Mesendoderm (in vitro differentiated cells): Measurements from ENCODE around the gene PRR30.

ENCODE experiments used
- DNase-seq: peaks from one replicate; pipeline ENCODE4 v3.0.0; 2013
- H2AK5ac ChIP-seq: 2 replicates; pipeline ENCODE4 v1.6.1; 2013; ENCODE audit warnings: low read length, inconsistent platforms
- H2BK120ac ChIP-seq: 2 replicates; pipeline ENCODE4 v1.6.1; 2013; ENCODE audit warnings: low read depth, mild to moderate bottlenecking, low read length, moderate library complexity, mixed read lengths
- H2BK15ac ChIP-seq: replicated peaks from 2 replicates; pipeline ENCODE4 v1.6.1; 2013; ENCODE audit warnings: low read depth, mild to moderate bottlenecking, moderate library complexity
- H2BK5ac ChIP-seq: 2 replicates; pipeline ENCODE4 v1.6.1; 2013; ENCODE audit warnings: low read length, inconsistent platforms
- H3K18ac ChIP-seq: 2 replicates; pipeline ENCODE4 v1.6.1; 2013; ENCODE audit warnings: mild to moderate bottlenecking, low read length, mixed read lengths
- H3K23ac ChIP-seq: one replicate; pipeline ENCODE4 v1.6.1; 2013; ENCODE audit warnings: low read length
- H3K27ac ChIP-seq: 2 replicates; pipeline ENCODE4 v1.5.1; 2013; ENCODE audit warnings: low read depth, mild to moderate bottlenecking, inconsistent platforms, low read length, moderate library complexity
- H3K27me3 ChIP-seq: 2 replicates; pipeline ENCODE4 v1.6.1; 2013; ENCODE audit warnings: low read length, control low read depth, mild to moderate bottlenecking, inconsistent platforms; ENCODE audit not compliant: insufficient read depth, poor library complexity
- H3K36me3 ChIP-seq: 2 replicates; pipeline ENCODE4 v1.6.1; 2013; ENCODE audit warnings: low read length, inconsistent platforms; ENCODE audit not compliant: control insufficient read depth, insufficient read depth
- H3K4ac ChIP-seq: one replicate; pipeline ENCODE4 v1.6.1; 2013; ENCODE audit warnings: low read depth, mild to moderate bottlenecking, low read length, moderate library complexity
- H3K4me1 ChIP-seq: 2 replicates; pipeline ENCODE4 v1.6.1; 2013; ENCODE audit warnings: low read depth, low read length, inconsistent platforms; ENCODE audit not compliant: control insufficient read depth
- H3K4me2 ChIP-seq: 2 replicates; pipeline ENCODE4 v1.6.1; 2013; ENCODE audit warnings: low read length
- H3K4me3 ChIP-seq: 2 replicates; pipeline ENCODE4 v1.5.1; 2013; ENCODE audit warnings: mild to moderate bottlenecking, low read length
- H3K56ac ChIP-seq: one replicate; pipeline ENCODE4 v1.6.1; 2013; ENCODE audit warnings: low read length
- H3K79me1 ChIP-seq: 2 replicates; pipeline ENCODE4 v1.6.1; 2013; ENCODE audit warnings: low read length, inconsistent platforms
- H3K79me2 ChIP-seq: 2 replicates; pipeline ENCODE4 v1.6.1; 2013; ENCODE audit warnings: mild to moderate bottlenecking, low read length; ENCODE audit not compliant: control insufficient read depth, insufficient read depth
- H3K9ac ChIP-seq: 2 replicates; pipeline ENCODE4 v1.6.1; 2013; ENCODE audit warnings: low read length, inconsistent platforms
- H4K5ac ChIP-seq: one replicate; pipeline ENCODE4 v1.6.1; 2013; ENCODE audit warnings: low read length
- H4K8ac ChIP-seq: one replicate; pipeline ENCODE4 v1.6.1; 2013; ENCODE audit warnings: low read depth, mild to moderate bottlenecking, control low read depth, low read length, moderate library complexity
- WGBS: extraction: QIAGEN DNeasy Blood & Tissue Kit; methylation state at CpG from one replicate; pipeline ENCODE4 v1.1.7; 2013; ENCODE audit warnings: low lambda C conversion rate, missing lambda C conversion rate; ENCODE audit not compliant: insufficient coverage; ENCODE audit errors: extremely low coverage; 5-methylcytosine and 5-hydroxymethylcytosine counted together

The PRR30 gene

DNA sequence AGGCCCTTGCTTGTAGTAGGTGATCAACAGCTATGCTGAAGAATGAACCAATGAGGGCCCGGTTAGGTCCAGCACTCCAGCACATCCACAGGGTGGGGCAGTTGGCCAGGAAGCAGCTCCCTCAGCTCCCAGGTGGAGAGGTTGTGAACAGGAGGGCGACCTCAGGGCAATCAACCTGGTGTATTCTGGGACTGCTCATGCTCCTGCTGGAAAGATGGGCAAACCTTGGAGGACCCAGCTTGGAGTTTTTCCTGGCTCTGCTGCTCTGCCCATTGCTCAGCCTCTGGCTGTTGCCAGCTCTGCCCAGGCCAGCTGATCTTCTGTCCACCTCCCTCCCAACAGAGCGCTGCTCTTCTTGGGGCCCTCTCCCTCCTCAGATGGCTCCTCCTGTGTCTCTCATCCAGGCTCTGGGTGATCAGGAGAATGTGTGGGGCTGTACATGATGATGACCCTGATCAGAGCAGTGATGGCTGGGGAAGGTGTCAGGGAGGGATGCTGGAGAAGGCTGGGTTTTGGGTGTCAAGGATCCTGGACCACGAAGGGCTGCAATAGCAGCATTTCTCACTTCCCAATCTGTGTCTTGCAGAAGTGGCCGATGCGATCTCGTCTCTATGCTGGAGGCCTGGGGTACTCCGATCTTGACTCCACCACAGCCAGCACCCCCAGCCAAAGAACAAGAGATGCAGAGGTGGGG lies 13.0 kb upstream of the PRR30 start:
- no peaks in the 10 kb centered on the region for H3K79me2 ChIP-seq
- DNase-seq: peak; percentile 57
- H3K36me3 ChIP-seq: no peaks in the 10 kb centered on the region
- no peaks in the 10 kb centered on the region for H3K4me1 ChIP-seq
- H3K56ac ChIP-seq: no peak overlapping the region
- no peak overlapping the region for H3K4me3 ChIP-seq
- H3K23ac ChIP-seq: no peak overlapping the region
- H2BK15ac ChIP-seq: no peak overlapping the region
- WGBS: no CpG with 5 or more reads among the region's 8 CpGs
- H2BK5ac ChIP-seq: no peak overlapping the region
- no peak overlapping the region for H3K18ac ChIP-seq
- H3K4ac ChIP-seq: no peak overlapping the region
- H3K9ac ChIP-seq: no peak overlapping the region
- no peak overlapping the region for H4K8ac ChIP-seq
- H3K27me3 ChIP-seq: no peaks in the 10 kb centered on the region
- no peaks in the 10 kb centered on the region for H3K79me1 ChIP-seq
- H2AK5ac ChIP-seq: no peak overlapping the region
- H2BK120ac ChIP-seq: no peak overlapping the region
- no peak overlapping the region for H3K27ac ChIP-seq
- H3K4me2 ChIP-seq: no peak overlapping the region
- no peak overlapping the region for H4K5ac ChIP-seq

DNA sequence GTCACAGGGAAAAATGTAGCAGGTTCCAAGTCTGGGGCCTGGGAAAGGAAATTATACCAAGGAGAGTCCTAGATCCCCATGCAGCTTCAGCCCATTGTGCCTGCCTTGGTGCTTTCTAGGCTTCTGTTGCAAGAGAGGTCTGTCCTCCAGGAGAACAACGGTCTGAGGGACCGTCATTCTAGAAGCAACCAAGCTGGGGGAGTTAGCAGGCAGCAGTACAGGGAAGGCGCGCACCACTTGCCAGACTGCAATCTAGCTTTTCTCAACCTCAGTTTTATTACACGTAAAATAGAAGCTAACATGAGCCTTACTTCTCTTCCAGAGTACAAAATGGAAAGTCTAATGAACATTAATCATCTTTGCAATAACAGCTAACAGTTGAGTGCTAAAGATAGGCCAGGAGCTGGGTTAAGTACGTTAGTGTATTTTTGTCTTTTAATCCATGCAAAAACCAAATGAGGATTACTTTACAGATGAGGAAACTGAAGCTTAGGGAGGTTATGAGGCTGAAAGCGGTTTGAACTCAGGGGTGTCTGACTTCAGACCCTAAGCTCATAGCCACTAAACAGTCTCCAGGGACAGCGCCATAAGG lies 11.5 kb upstream of the PRR30 start:
- H3K56ac ChIP-seq: no peak overlapping the region
- no peaks in the 10 kb centered on the region for H3K27me3 ChIP-seq
- no peaks in the 10 kb centered on the region for H3K79me1 ChIP-seq
- no peak overlapping the region for H4K8ac ChIP-seq
- no peak overlapping the region for H3K23ac ChIP-seq
- no peak overlapping the region for H2BK15ac ChIP-seq
- no peak for DNase-seq
- no peak overlapping the region for H3K4ac ChIP-seq
- no peak overlapping the region for H4K5ac ChIP-seq
- no peak overlapping the region for H3K4me2 ChIP-seq
- no peak overlapping the region for H3K18ac ChIP-seq
- H3K9ac ChIP-seq: no peak overlapping the region
- no peaks in the 10 kb centered on the region for H3K36me3 ChIP-seq
- H2BK120ac ChIP-seq: no peak overlapping the region
- H3K27ac ChIP-seq: no peak overlapping the region
- H2AK5ac ChIP-seq: no peak overlapping the region
- WGBS: no CpG with 5 or more reads among the region's 8 CpGs
- no peak overlapping the region for H2BK5ac ChIP-seq
- no peaks in the 10 kb centered on the region for H3K4me1 ChIP-seq
- no peaks in the 10 kb centered on the region for H3K79me2 ChIP-seq
- no peak overlapping the region for H3K4me3 ChIP-seq

DNA sequence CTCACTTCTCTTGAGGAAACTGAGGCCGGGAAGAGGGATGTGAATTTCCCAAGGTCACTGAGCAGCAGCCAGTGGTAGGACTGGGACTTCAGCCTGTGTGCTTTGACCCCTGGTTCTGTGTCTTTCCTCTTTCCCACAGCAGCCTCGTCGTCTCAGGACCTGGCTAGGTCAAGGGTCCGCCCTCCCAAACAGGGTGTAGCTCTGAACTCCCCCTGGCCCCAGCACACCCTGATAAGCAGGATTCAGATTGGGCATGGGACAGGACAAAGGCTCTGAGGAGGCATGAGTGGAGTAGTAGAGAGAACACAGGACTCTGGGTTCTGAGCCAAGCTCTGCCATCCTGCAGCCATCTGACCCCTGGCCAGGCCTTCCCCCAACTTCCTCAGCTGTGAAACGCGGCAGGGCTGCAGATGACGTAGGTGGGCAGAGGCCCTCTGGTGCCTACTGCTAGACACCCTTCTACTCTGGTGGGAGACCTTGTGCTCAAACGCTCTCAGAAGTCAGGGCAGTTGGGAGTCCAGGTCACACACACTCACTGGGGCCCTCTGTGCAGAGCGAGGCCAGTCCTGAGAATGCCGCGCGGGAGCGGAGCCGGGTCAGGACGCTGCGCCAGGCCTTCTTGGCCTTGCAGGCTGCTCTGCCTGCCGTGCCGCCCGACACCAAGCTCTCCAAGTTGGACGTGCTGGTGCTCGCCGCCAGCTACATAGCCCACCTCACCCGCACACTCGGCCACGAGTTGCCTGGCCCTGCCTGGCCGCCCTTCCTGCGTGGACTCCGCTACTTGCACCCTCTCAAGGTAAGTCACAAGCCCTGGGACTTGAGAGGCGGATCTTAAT lies 10.6 kb upstream of the PRR30 start:
- Histone ChIP-seq H3K27me3 (no peaks in the 10 kb centered on the region), H2BK120ac (no peak overlapping the region), H2BK5ac (no peak overlapping the region), H3K4me1 (no peaks in the 10 kb centered on the region), H3K9ac (no peak overlapping the region), H3K18ac (no peak overlapping the region), H3K56ac (no peak overlapping the region), H3K36me3 (no peaks in the 10 kb centered on the region), H3K23ac (no peak overlapping the region), H4K5ac (no peak overlapping the region), H3K27ac (no peak overlapping the region), H2BK15ac (no peak overlapping the region), H2AK5ac (no peak overlapping the region), H3K4ac (no peak overlapping the region), H4K8ac (no peak overlapping the region), H3K79me1 (no peaks in the 10 kb centered on the region), H3K4me3 (no peak overlapping the region), H3K79me2 (no peaks in the 10 kb centered on the region), H3K4me2 (no peak overlapping the region)
- no peak for DNase-seq
- WGBS: no CpG with 5 or more reads among the region's 29 CpGs

DNA sequence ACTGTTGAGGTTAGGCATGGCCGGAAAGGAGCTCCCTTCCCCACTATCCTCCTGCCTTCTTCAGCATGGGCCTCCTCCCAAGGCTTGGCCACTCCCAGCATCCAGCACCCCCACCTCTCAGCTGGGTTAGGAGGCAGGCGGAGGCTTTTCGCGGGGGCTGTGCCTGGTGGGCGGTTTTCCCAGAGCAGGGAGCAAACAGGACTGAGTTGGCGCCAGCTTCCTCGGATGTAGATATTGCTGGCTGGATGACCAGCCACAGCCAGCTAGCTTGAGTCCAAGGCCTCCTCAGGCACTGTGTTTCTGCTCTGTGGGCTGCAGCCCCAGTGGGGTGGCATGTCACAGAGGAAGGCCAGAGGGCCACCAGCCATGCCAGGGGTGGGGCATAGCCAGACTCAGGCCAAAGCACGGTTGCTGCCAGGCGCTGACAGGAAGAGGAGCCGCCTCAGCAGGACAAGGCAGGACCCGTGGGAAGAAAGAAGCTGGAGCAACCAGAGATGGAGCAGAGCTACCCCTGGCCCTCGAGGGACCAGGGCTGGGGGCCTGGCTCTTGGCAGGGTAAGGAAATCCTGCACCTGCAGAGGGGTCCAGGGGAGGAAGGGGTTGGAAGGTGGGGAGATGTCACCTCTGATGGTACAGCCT lies 9.7 kb upstream of the PRR30 start, which contains the start of gene TCF23:
Gene TCF23 (plus strand): TSS at position 204 of the 639 bp plus-strand sequence. CDS start 130 bp downstream, at position 334.
- Histone ChIP-seq H2BK15ac (no peak within 1 kb of the TSS), H4K8ac (no peak within 1 kb of the TSS), H3K23ac (no peak within 1 kb of the TSS), H3K4me3 (no peak within 1 kb of the TSS), H2BK5ac (no peak within 1 kb of the TSS), H3K79me1 (no peaks in the 10 kb centered on the region), H3K27ac (no peak within 1 kb of the TSS), H2BK120ac (no peak within 1 kb of the TSS), H3K9ac (no peak within 1 kb of the TSS), H3K4me1 (no peaks in the 10 kb centered on the region), H3K18ac (no peak within 1 kb of the TSS), H3K56ac (no peak within 1 kb of the TSS), H3K27me3 (no peaks in the 10 kb centered on the region), H3K4me2 (no peak within 1 kb of the TSS), H3K79me2 (no peaks in the 10 kb centered on the region), H4K5ac (no peak within 1 kb of the TSS), H3K36me3 (no peaks in the 10 kb centered on the region), H3K4ac (no peak within 1 kb of the TSS), H2AK5ac (no peak within 1 kb of the TSS)
- WGBS: no CpG with 5 or more reads among the region's 12 CpGs
- no peak for DNase-seq

DNA sequence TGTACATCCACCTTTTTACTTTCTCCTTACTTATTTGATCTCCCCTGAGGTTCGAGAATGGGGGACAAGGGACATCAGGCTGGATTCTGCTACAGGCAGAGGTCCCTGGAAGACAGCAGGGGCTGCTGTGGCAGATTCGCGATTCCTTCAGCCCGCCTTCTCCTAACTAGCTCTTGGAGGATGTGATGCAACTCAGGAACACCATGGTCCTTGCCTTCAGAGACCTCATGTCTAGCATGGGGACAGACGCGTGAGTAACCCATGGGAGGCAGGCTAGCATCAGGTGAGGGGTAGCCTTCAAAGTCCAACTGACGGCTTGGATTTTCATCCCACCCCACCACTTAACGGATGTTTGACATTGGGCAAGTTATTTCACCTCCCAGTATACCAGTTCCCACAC lies 8.7 kb upstream of the PRR30 start:
- Histone ChIP-seq H3K18ac (no peak overlapping the region), H2AK5ac (no peak overlapping the region), H3K36me3 (no peaks in the 10 kb centered on the region), H3K9ac (no peak overlapping the region), H3K4me2 (no peak overlapping the region), H3K79me1 (no peaks in the 10 kb centered on the region), H3K4me1 (no peaks in the 10 kb centered on the region), H3K4ac (no peak overlapping the region), H3K27ac (no peak overlapping the region), H3K56ac (no peak overlapping the region), H2BK15ac (no peak overlapping the region), H3K79me2 (no peaks in the 10 kb centered on the region), H2BK120ac (no peak overlapping the region), H4K8ac (no peak overlapping the region), H3K4me3 (no peak overlapping the region), H2BK5ac (no peak overlapping the region), H3K27me3 (no peaks in the 10 kb centered on the region), H4K5ac (no peak overlapping the region), H3K23ac (no peak overlapping the region)
- no CpG with 5 or more reads among the region's 8 CpGs for WGBS
- no peak for DNase-seq
